ENCODE data around the gene ANLN. TPM values are rescaled to one million over a fixed set of nuclear protein-coding genes. Genes with fewer than 3 reads are reported as not detected.

Gene ANLN
- total RNA-seq, 4 donors from 2014 or later = 2.9 to 7.5 (median 6.0) TPM

- TF ChIP-seq CTCF (IDR thresholded peaks at IDR 0.05; ENCODE audit: low read depth) = no peak
Observed at GRCh38 chr7:36459236-36459960, 69.7 kb downstream of the ANLN start.

- no peak for TF ChIP-seq CTCF (IDR thresholded peaks at IDR 0.05; ENCODE audit: low read depth)
Observed at GRCh38 chr7:36460811-36461429, 71.3 kb downstream of the ANLN start.

GRCh38 chr7:36462551-36463137 is 73.0 kb downstream of the ANLN start:
- TF ChIP-seq CTCF (IDR thresholded peaks at IDR 0.05; ENCODE audit: low read depth) = no peak

- no peak for TF ChIP-seq CTCF (IDR thresholded peaks at IDR 0.05; ENCODE audit: low read depth)
Observed at GRCh38 chr7:36464271-36464670, 74.6 kb downstream of the ANLN start.

GRCh38 chr7:36468370-36469101 is 78.9 kb downstream of the ANLN start:
- TF ChIP-seq CTCF (IDR thresholded peaks at IDR 0.05; ENCODE audit: low read depth) = no peak

- TF ChIP-seq CTCF (IDR thresholded peaks at IDR 0.05; ENCODE audit: low read depth) = no peak
Observed at GRCh38 chr7:36469236-36469635, 79.6 kb downstream of the ANLN start.

All from subcutaneous adipose tissue (tissue), 4 donors.